HUES48 (cell line): Measurements from ENCODE around the gene VPS18.
A peak's percentile ranks its signal among the peaks of the same experiment; 100 is the strongest.
"Not testable (repeated sequence)": the region's sequence is repeated elsewhere in the genome, so short reads cannot be mapped to it uniquely, and the experiment has no call there.

Experiments used
- H3K27ac ChIP-seq: one replicate; pipeline ENCODE4 v1.7.0; 2013; ENCODE audit warnings: low read depth, low read length, inconsistent platforms
- H3K27me3 ChIP-seq: 2 replicates; pipeline ENCODE4 v1.6.1; 2013; ENCODE audit warnings: mild to moderate bottlenecking, low read length; ENCODE audit not compliant: control insufficient read depth, insufficient read depth
- H3K36me3 ChIP-seq: 2 replicates; pipeline ENCODE4 v1.6.1; 2013; ENCODE audit warnings: low read length; ENCODE audit not compliant: control insufficient read depth, insufficient read depth
- H3K4me1 ChIP-seq: 2 replicates; pipeline ENCODE4 v1.6.1; 2013; ENCODE audit warnings: mild to moderate bottlenecking, low read length; ENCODE audit not compliant: control insufficient read depth, insufficient read depth
- H3K4me3 ChIP-seq: 2 replicates; pipeline ENCODE4 v1.5.1; 2013; ENCODE audit warnings: mild to moderate bottlenecking, low read depth, low read length
- H3K9ac ChIP-seq: 2 replicates; pipeline ENCODE4 v1.6.1; 2013; ENCODE audit warnings: mild to moderate bottlenecking, low read depth, low read length, moderate library complexity
- H3K9me3 ChIP-seq: 2 replicates; pipeline ENCODE4 v1.6.1; 2013; ENCODE audit warnings: low read length; ENCODE audit not compliant: control insufficient read depth, insufficient read depth

VPS18 gene

DNA sequence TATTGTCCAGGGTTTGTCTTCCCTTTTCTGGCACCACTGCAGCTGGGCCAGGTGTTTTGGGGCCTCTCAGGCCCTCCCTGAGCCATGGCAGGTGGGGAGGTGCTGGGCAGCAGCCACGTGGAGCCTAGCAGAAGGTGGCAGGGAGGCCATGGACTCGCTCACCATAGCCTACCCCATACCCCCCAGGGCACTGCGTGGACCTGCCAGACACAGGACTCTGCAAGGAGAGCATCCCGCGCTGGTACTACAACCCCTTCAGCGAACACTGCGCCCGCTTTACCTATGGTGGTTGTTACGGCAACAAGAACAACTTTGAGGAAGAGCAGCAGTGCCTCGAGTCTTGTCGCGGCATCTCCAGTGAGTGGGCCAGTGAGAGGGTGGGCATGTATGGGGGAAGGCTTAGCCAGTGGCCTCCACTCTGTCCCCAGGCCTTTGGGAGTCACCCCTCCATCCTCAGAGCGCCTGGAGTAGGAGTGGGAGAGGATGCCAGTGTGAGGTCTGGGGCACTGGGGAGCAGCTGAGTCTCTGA is 38.5 kb upstream of the VPS18 start:
- H3K4me3 ChIP-seq: no peak overlapping the region
- no peak overlapping the region for H3K27ac ChIP-seq
- peaks cover 64% of the 10 kb centered on the region for H3K36me3 ChIP-seq
- H3K27me3 ChIP-seq: no peaks in the 10 kb centered on the region
- H3K9ac ChIP-seq: no peak overlapping the region
- no peaks in the 10 kb centered on the region for H3K9me3 ChIP-seq
- no peaks in the 10 kb centered on the region for H3K4me1 ChIP-seq

GRCh38 chr15:40856746-40857145 is 37.5 kb upstream of the VPS18 start:
- Histone ChIP-seq H3K27ac (peak overlapping the region; percentile 33), H3K9ac (no peak overlapping the region), H3K36me3 (peaks cover 58% of the 10 kb centered on the region)

DNA sequence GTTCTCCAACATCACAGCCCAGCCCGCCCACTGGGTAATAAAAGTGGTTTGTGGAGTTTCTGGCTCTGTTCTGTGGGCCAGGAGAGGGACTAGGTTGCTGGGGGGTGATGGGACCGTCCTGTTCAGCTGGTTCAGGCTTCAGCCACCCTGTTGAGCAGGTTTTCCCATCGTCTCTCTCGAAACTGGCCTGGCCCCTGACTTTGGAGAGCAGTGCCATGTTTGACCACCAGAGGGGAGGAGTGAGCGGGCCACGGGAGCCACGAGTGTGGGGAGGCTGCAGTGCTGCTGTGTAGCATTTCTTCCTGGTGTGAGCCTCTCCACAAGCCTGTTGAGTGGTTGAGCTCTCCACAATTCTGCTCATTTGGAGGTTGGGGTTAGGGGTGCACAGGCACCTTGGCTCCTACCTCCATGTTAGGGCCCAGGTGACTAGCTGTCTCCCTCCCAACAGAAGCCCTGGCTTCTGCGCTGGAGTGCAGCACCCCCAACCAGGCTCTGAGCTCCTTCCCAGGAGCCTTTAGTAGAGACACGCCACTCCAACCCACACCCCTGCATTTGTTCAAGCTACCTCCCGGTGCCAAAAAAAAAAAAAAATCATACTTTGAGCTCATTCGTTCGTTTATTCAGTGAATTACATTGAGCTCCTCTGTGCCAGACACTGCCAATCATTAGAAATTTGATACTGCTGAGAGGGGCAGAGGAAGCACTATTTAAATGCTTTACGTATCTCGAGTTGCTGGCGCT is 36.5 kb upstream of the VPS18 start:
- H3K36me3 ChIP-seq: peaks cover 48% of the 10 kb centered on the region
- no peak overlapping the region for H3K9ac ChIP-seq
- no peaks in the 10 kb centered on the region for H3K9me3 ChIP-seq

More at GRCh38 chr15:40856746-40857145, 37.5 kb upstream of the VPS18 start:
- Histone ChIP-seq H3K4me1 (no peaks in the 10 kb centered on the region), H3K27me3 (no peaks in the 10 kb centered on the region), H3K4me3 (no peak overlapping the region), H3K9me3 (no peaks in the 10 kb centered on the region)

DNA sequence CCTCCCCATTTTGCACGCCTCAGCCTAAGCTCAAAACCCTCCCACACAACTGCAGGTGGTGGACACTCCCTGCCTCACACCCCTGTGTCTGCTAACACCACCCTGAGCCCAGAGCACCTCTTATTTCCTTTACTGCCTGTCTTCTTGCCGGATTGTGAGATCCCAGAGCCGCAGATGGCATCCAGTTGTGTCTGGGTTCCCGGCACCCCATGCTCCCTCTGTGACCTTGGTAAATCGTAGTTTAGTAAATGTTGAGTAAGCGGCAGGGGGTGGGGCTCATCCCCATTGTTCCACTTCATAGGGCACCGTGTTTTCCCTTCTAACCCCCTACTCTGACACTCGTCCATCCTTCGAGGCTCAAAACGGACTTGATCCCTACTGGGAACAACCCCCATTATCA is 35.5 kb upstream of the VPS18 start:
- H3K36me3 ChIP-seq: peaks cover 39% of the 10 kb centered on the region
- no peaks in the 10 kb centered on the region for H3K4me1 ChIP-seq
- no peaks in the 10 kb centered on the region for H3K9me3 ChIP-seq
- no peak overlapping the region for H3K4me3 ChIP-seq
- no peak overlapping the region for H3K27ac ChIP-seq
- no peaks in the 10 kb centered on the region for H3K27me3 ChIP-seq
- no peak overlapping the region for H3K9ac ChIP-seq

More for the DNA sequence above, 36.5 kb upstream of the VPS18 start:
- no peaks in the 10 kb centered on the region for H3K27me3 ChIP-seq
- no peaks in the 10 kb centered on the region for H3K4me1 ChIP-seq
- peak overlapping the region; percentile 33 for H3K27ac ChIP-seq
- H3K4me3 ChIP-seq: no peak overlapping the region

DNA sequence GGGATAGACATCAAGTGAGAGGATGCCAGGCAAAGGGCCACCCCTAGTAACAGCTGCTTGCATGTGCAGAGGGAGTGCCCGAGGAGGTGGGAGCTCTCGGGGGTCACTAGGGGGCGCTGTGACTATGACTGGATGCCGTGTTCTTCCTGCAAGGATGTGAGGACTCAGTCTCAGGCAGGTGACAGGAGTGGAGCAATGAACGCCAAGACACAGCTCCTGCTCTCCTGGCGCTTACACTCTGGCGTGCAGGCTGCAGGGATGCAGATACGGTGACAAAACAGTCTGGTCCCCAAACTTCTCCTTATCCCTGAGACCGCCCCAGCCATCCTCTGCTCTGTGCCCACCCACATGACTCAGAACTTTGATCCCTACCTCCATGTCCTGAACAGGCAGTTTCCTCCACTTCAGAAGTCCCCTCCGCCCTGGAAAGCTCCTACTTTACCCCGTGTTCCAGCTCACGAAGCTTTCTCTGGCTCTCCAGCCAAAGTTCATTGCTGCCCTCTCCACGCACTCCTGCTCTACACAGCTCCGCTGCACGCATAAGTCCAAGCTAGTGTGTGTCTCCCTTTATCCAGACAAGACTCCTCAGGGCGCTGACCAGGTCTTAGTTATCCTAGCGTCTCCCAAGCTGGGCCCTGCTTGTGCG is 34.9 kb upstream of the VPS18 start:
- Histone ChIP-seq H3K9me3 (no peaks in the 10 kb centered on the region), H3K4me1 (no peaks in the 10 kb centered on the region), H3K36me3 (peaks cover 33% of the 10 kb centered on the region), H3K27me3 (no peaks in the 10 kb centered on the region), H3K4me3 (no peak overlapping the region), H3K27ac (no peak overlapping the region), H3K9ac (no peak overlapping the region)

- H3K27ac ChIP-seq, H3K4me1 ChIP-seq, H3K9ac ChIP-seq, H3K27me3 ChIP-seq, H3K9me3 ChIP-seq, H3K4me3 ChIP-seq: not testable (repeated sequence)
- H3K36me3 ChIP-seq: peaks cover 14% of the 10 kb centered on the region
Observed at GRCh38 chr15:40861147-40861546, 33.1 kb upstream of the VPS18 start.

- H3K36me3 ChIP-seq: no peaks in the 10 kb centered on the region
- H3K4me3 ChIP-seq: no peak overlapping the region
- no peak overlapping the region for H3K27ac ChIP-seq
- no peaks in the 10 kb centered on the region for H3K9me3 ChIP-seq
- H3K9ac ChIP-seq: no peak overlapping the region
- no peaks in the 10 kb centered on the region for H3K4me1 ChIP-seq
- no peaks in the 10 kb centered on the region for H3K27me3 ChIP-seq
Observed at GRCh38 chr15:40863660-40864270, 30.5 kb upstream of the VPS18 start.

- H3K9me3 ChIP-seq: no peaks in the 10 kb centered on the region
- H3K27me3 ChIP-seq: no peaks in the 10 kb centered on the region
- H3K9ac ChIP-seq: no peak overlapping the region
- peaks cover 8% of the 10 kb centered on the region; the same call in 1 of the 2 replicates for H3K4me1 ChIP-seq
- no peak overlapping the region for H3K27ac ChIP-seq
- H3K4me3 ChIP-seq: no peak overlapping the region
- no peaks in the 10 kb centered on the region for H3K36me3 ChIP-seq
Observed at GRCh38 chr15:40867199-40867598, 27.1 kb upstream of the VPS18 start.

DNA sequence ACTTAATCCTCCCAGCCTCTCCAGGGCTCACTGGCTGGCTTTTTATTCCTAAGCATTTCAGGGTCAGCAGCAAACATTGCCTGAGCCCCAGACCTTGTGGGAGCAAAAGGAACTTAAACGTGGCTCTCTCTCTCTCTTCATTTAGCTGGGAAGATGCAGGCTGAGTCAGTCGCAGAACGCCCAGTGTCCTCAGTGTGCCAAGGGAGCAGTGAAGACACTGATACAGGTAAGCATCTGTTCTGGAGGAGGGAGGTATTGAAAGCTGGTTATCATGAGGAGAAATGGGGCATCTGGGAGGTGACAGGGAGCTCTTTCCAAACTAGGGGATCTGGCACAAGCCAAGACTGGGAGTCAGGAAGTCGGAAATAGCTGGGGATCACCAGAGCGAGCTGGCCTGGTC is 24.6 kb upstream of the VPS18 start:
- H3K36me3 ChIP-seq: no peaks in the 10 kb centered on the region
- no peaks in the 10 kb centered on the region for H3K9me3 ChIP-seq
- H3K4me1 ChIP-seq: peaks cover 21% of the 10 kb centered on the region
- no peak overlapping the region for H3K4me3 ChIP-seq
- H3K27me3 ChIP-seq: no peaks in the 10 kb centered on the region
- no peak overlapping the region for H3K9ac ChIP-seq
- H3K27ac ChIP-seq: no peak overlapping the region

DNA sequence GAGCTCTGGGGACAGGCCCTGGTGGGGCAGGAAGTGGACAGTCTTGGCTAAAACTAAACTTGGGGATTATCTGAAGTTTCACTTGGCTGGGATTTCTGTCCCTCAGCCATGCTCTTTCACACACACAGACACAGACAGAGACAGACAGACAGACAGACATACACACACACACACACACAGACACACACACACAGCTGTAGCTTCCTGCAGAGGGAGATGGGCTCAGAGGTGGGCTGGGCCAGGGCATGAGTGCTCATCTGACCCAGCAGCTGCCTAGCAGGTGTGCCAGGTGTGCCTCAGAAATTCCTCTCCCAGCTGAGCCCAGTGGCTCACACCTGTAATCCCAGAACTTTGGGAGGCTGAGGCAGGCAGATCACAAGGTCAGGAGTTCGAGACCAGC is 23.5 kb upstream of the VPS18 start:
- Histone ChIP-seq H3K9me3 (no peaks in the 10 kb centered on the region), H3K27me3 (no peaks in the 10 kb centered on the region), H3K36me3 (no peaks in the 10 kb centered on the region), H3K4me1 (peaks cover 21% of the 10 kb centered on the region), H3K4me3 (no peak overlapping the region), H3K9ac (no peak overlapping the region), H3K27ac (no peak overlapping the region)
